ENCODE results near the gene EVA1C. TPM values are rescaled to one million over a fixed set of nuclear protein-coding genes. Genes with fewer than 3 reads are reported as not detected.

EVA1C gene
- total and polyA plus RNA-seq, 9 donors, result 27.1 to 156 (median 48.8) TPM

GRCh38 chr21:32411350-32412161 lies 950 bp upstream of the EVA1C start:
- WGBS, 3 donors, result 1 to 2% (median 1%) methylated on average over 45 to 63 of the region's 63 CpGs
- no peaks in the 10 kb centered on the region for H3K36me3 ChIP-seq
- intact Hi-C loops (cut with DNase I), result loop anchor here in 3 of 4 donors (2.0 to 5.0 kb wide), 5 partner anchors 39 to 361 kb away; partner anchors contain the start of gene PAXBP1 (in 1 of the 3)
- no peaks in the 10 kb centered on the region for H3K9me3 ChIP-seq
- DNase-seq, result peak; percentile 92 to 98 (median 94)
- peak; percentile 94 for TF ChIP-seq POLR2A (IDR thresholded peaks at IDR 0.05)
- TF ChIP-seq EP300 (IDR thresholded peaks at IDR 0.05), result peak; percentile 89
- TF ChIP-seq CTCF (IDR thresholded peaks at IDR 0.05), result peak in 2 of 3 donors; percentile 8 to 18
- H3K27ac ChIP-seq, result peak overlapping the region; percentile 96 to 99
- peak overlapping the region; percentile 59 for H3K4me3 ChIP-seq
- H3K4me1 ChIP-seq (ENCODE audit: insufficient read depth), result peaks cover 6% of the 10 kb centered on the region
- H3K27me3 ChIP-seq, result no peaks in the 10 kb centered on the region

GRCh38 chr21:32413015-32413504 lies 554 bp downstream of the EVA1C start:
- H3K27ac ChIP-seq, result peak overlapping the region; percentile 96 to 99
- H3K27me3 ChIP-seq, result no peaks in the 10 kb centered on the region
- no peaks in the 10 kb centered on the region for H3K36me3 ChIP-seq
- H3K4me1 ChIP-seq (ENCODE audit: insufficient read depth), result peaks cover 9% of the 10 kb centered on the region
- WGBS, 3 donors, result 12 to 20% (median 17%) methylated on average over 32 of the region's 32 CpGs
- DNase-seq, result peak; percentile 45 to 74 (median 67)
- intact Hi-C loops (cut with DNase I), result loop anchor here in 3 of 4 donors (2.0 to 5.0 kb wide), 5 partner anchors 38 to 359 kb away; partner anchors contain the start of gene PAXBP1 (in 1 of the 3)
- H3K4me3 ChIP-seq, result peak overlapping the region; percentile 59
- no peak for TF ChIP-seq CTCF (IDR thresholded peaks at IDR 0.05)
- TF ChIP-seq EP300 (IDR thresholded peaks at IDR 0.05), result no peak
- TF ChIP-seq POLR2A (IDR thresholded peaks at IDR 0.05), result no peak
- no peaks in the 10 kb centered on the region for H3K9me3 ChIP-seq

- intact Hi-C loops (cut with DNase I), result loop anchor here in 3 of 4 donors (2.0 to 5.0 kb wide), 5 partner anchors 37 to 358 kb away; partner anchors contain the start of gene PAXBP1 (in 1 of the 3)
- H3K27me3 ChIP-seq, result no peaks in the 10 kb centered on the region
- TF ChIP-seq CTCF (IDR thresholded peaks at IDR 0.05) (no peak), POLR2A (IDR thresholded peaks at IDR 0.05) (no peak), EP300 (IDR thresholded peaks at IDR 0.05) (no peak)
- H3K27ac ChIP-seq, result peak overlapping the region; percentile 96 to 99
- H3K4me3 ChIP-seq, result peak overlapping the region; percentile 59
- DNase-seq, result peak in 4 of 5 donors; percentile 31 to 63 (median 34)
- WGBS, 3 donors, result 43 to 49% (median 47%) methylated on average over 7 of the region's 7 CpGs
- H3K36me3 ChIP-seq, result no peaks in the 10 kb centered on the region
- peaks cover 9% of the 10 kb centered on the region for H3K4me1 ChIP-seq (ENCODE audit: insufficient read depth)
- H3K9me3 ChIP-seq, result no peaks in the 10 kb centered on the region
These were observed 1.4 kb downstream of the EVA1C start for GRCh38 chr21:32413697-32414578.

Data from ovary (tissue), 9 donors.